HepG2 (cell line): ENCODE data around the gene CEBPB. TPM values are rescaled to one million over a fixed set of nuclear protein-coding genes. Genes with fewer than 3 reads are reported as not detected.

Experiments
- ARNTL ChIP-seq: sonication (generic); formaldehyde crosslinking; IDR thresholded peaks from 2 replicates; pipeline ENCODE4 v1.4.0; 2020; ENCODE audit warnings: mild to moderate bottlenecking, missing genetic modification reagents
- CEBPZ ChIP-seq: IDR thresholded peaks from 2 replicates; pipeline ENCODE4 v1.6.1; 2012; ENCODE audit warnings: low read length, improper control_type of control experiment
- ELF1 ChIP-seq: sonication (generic); formaldehyde crosslinking; IDR thresholded peaks from 2 replicates; pipeline ENCODE4 v1.4.0; 2020; ENCODE audit warnings: missing genetic modification reagents
- ESRRA ChIP-seq: sonication (generic); formaldehyde crosslinking; IDR thresholded peaks from 2 replicates; pipeline ENCODE4 v1.5.1; 2020; ENCODE audit warnings: mild to moderate bottlenecking, low read depth, missing genetic modification reagents
- GATAD1 ChIP-seq: IDR thresholded peaks from 2 replicates; pipeline ENCODE4 v1.6.1; 2016; ENCODE audit warnings: missing genetic modification reagents, missing compliant biosample characterization
- HNRNPLL ChIP-seq: fragments of 200-400 bp; formaldehyde crosslinking; IDR thresholded peaks from 2 replicates; pipeline ENCODE4 v1.6.1; 2017; ENCODE audit warnings: mild to moderate bottlenecking, low read depth, low read length; ENCODE audit not compliant: poor library complexity, severe bottlenecking
- MED1 ChIP-seq: sonication (generic); formaldehyde crosslinking; IDR thresholded peaks from 2 replicates; pipeline ENCODE4 v1.4.0; 2020; ENCODE audit warnings: missing genetic modification reagents
- NCOA5 ChIP-seq: sonication (generic); formaldehyde crosslinking; IDR thresholded peaks from 2 replicates; pipeline ENCODE4 v1.4.0; 2020; ENCODE audit warnings: missing genetic modification reagents
- NFYC ChIP-seq: IDR thresholded peaks from 2 replicates; pipeline ENCODE4 v1.6.1; 2016; ENCODE audit warnings: missing genetic modification reagents, missing compliant biosample characterization
- PHF21A ChIP-seq: sonication (generic); formaldehyde crosslinking; IDR thresholded peaks from 2 replicates; pipeline ENCODE4 v1.5.0; 2020; ENCODE audit warnings: mild to moderate bottlenecking, missing genetic modification reagents
- RORA ChIP-seq: sonication (generic); formaldehyde crosslinking; IDR thresholded peaks from 2 replicates; pipeline ENCODE4 v1.5.0; 2020; ENCODE audit warnings: mild to moderate bottlenecking, missing genetic modification reagents, moderate library complexity
- SAP130 ChIP-seq: IDR thresholded peaks from 2 replicates; pipeline ENCODE4 v1.6.1; 2016; ENCODE audit warnings: low read depth
- SNAPC2 ChIP-seq: sonication (generic); formaldehyde crosslinking; IDR thresholded peaks from 2 replicates; pipeline ENCODE4 v1.8.1; 2022; ENCODE audit warnings: mild to moderate bottlenecking, missing genetic modification reagents
- TCF7L2 ChIP-seq: IDR thresholded peaks from 2 replicates; pipeline ENCODE4 v1.6.1; 2011; ENCODE audit warnings: mild to moderate bottlenecking, low read depth, low read length, moderate library complexity
- ZBTB42 ChIP-seq: sonication (generic); formaldehyde crosslinking; IDR thresholded peaks from 2 replicates; pipeline ENCODE4 v1.5.0; 2020; ENCODE audit warnings: mild to moderate bottlenecking, missing genetic modification reagents
- ZKSCAN1 ChIP-seq: fragments of 150-350 bp; IDR thresholded peaks from 2 replicates; pipeline ENCODE4 v1.6.1; 2014; ENCODE audit warnings: low read length
- ZNF136 ChIP-seq: sonication (generic); formaldehyde crosslinking; IDR thresholded peaks from 2 replicates; pipeline ENCODE4 v1.8.1; 2022; ENCODE audit warnings: low read depth, mild to moderate bottlenecking, moderate library complexity, missing genetic modification reagents
- ZNF225 ChIP-seq: sonication (generic); formaldehyde crosslinking; IDR thresholded peaks from 2 replicates; pipeline ENCODE4 v1.4.0; 2020; ENCODE audit warnings: mild to moderate bottlenecking, missing genetic modification reagents
- ZNF3 ChIP-seq: IDR thresholded peaks from 2 replicates; pipeline ENCODE4 v1.7.0; 2017; ENCODE audit warnings: inconsistent platforms
- ZNF331 ChIP-seq: sonication (generic); formaldehyde crosslinking; IDR thresholded peaks from 2 replicates; pipeline ENCODE4 v1.4.0; 2020; ENCODE audit warnings: missing genetic modification reagents
- ZNF441 ChIP-seq: sonication (generic); formaldehyde crosslinking; IDR thresholded peaks from 2 replicates; pipeline ENCODE4 v1.7.0; 2021; ENCODE audit warnings: missing genetic modification reagents, borderline replicate concordance
- ZNF484 ChIP-seq: sonication (generic); formaldehyde crosslinking; IDR thresholded peaks from 2 replicates; pipeline ENCODE4 v1.5.1; 2020; ENCODE audit warnings: mild to moderate bottlenecking, low read depth, missing genetic modification reagents, borderline replicate concordance
- ZNF546 ChIP-seq: sonication (generic); formaldehyde crosslinking; conservative IDR thresholded peaks from 2 replicates; pipeline ENCODE4 v1.8.1; 2023; ENCODE audit warnings: mild to moderate bottlenecking, missing genetic modification reagents
- ZNF570 ChIP-seq: sonication (generic); formaldehyde crosslinking; IDR thresholded peaks from 2 replicates; pipeline ENCODE4 v1.4.0; 2020; ENCODE audit warnings: mild to moderate bottlenecking, missing genetic modification reagents, borderline replicate concordance
- polyA plus RNA-seq, 8 experiments: library from polyadenylated mRNA; depleted of rRNA in 3 of 8; stranded (reverse) in 7 of 8; unstranded in 1 of 8; fragments of >200 nt; fragmentation: Illumina TruSeq in 4 of 8; extraction: Trizol in 4 of 8; gene quantifications; 2 replicates each; pipeline versions ENCODE4 v1.2.1 to v1.2.3, GENCODE V29; 2011 to 2016; ENCODE audit warnings: low read depth in 4 of 8, missing spikeins in 1 of 8, mixed read lengths in 1 of 8; ENCODE audit not compliant: insufficient read depth in 1 of 8
- total RNA-seq, 5 experiments: library from RNA; depleted of rRNA; stranded (reverse); fragments of >200 nt; fragmentation: Illumina TruSeq; extraction: Trizol; gene quantifications; 2 replicates each; pipeline ENCODE4 v1.2.3, GENCODE V29; 2016; ENCODE audit warnings: low read depth in 1 of 5
- TF ChIP-seq, protein P1 (sequence below): sonication (generic); formaldehyde crosslinking; IDR thresholded peaks from 2 replicates; pipeline ENCODE4 v1.5.0; 2020; ENCODE audit warnings: missing genetic modification reagents
- TF ChIP-seq, protein P2 (sequence below): sonication (generic); formaldehyde crosslinking; IDR thresholded peaks from 2 replicates; pipeline ENCODE4 v1.4.0; 2020; ENCODE audit warnings: missing genetic modification reagents

Gene CEBPB
- total and polyA plus RNA-seq, 2 of the 13 experiments (the other 11 are each of a cell fraction or from before 2014, with no cell fraction given) = 18.5 to 28.2 TPM

DNA sequence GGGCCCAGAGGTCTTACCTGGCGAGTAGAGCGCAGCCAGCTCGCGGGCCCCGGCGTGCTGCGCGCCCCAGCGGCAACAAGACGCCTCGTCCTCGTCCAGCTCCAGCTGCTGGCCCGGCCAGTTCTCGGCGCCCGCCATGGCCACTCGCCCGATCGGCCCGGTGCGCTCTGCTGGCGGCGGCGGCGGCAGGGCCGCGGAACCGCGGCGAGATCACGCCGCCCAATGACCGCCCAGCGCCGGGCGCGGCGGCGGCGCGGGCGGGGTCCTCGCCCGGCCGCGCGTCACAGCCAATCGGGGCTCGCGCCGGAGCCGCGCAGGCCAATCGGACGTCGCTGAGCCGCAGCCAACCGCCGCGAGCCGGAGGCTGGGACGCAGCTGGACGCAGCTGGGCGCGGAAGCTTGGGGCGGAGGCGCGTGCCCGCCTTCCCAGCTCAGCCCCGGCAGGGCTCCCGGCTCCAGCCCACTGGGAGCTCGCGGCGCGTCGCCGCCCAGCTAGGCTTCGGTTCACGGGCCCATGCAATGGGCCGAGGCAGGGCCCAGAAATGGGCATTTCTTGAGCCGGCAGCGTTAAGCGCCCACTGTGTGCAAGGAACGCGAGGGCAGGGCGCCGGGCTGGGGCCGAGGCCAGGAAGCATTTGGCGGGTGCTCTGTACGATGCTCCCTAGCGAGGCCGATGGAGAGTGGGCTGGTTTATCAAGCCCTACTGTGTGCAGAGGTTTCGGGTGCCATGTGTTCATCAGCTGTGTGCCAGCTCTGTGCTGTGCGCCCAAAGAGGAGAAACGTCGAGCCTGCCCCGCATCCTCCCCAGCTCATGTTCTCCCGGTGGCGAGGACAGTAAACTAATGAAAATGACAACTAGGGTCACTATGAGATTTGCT is 36.9 kb upstream of the CEBPB start, which contains the start of gene PEDS1 (continued):
- TF ChIP-seq, protein P1, sequence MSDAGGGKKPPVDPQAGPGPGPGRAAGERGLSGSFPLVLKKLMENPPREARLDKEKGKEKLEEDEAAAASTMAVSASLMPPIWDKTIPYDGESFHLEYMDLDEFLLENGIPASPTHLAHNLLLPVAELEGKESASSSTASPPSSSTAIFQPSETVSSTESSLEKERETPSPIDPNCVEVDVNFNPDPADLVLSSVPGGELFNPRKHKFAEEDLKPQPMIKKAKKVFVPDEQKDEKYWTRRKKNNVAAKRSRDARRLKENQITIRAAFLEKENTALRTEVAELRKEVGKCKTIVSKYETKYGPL (CRISPR knock-in tag) = peak; percentile 10; the same call in 1 of the 2 replicates
- TF ChIP-seq ZNF484 (CRISPR knock-in tag) = 0 out of 2 replicates have a peak, but pooled peaks have one; percentile 28
- TF ChIP-seq RORA (CRISPR knock-in tag) = 0 out of 2 replicates have a peak, but pooled peaks have one; percentile 11
- peak; percentile 74 for TF ChIP-seq ZNF331 (CRISPR knock-in tag)
- TF ChIP-seq HNRNPLL = peak; percentile 70
- TF ChIP-seq ZNF570 (CRISPR knock-in tag) = 0 out of 2 replicates have a peak, but pooled peaks have one; percentile 89
- TF ChIP-seq MED1 = peak; percentile 69
- peak; percentile 98; the same call in 1 of the 2 replicates for TF ChIP-seq ZNF546 (CRISPR knock-in tag)
- peak; percentile 54; the same call in 1 of the 2 replicates for TF ChIP-seq ELF1 (CRISPR knock-in tag)
- TF ChIP-seq NFYC = peak; percentile 80
- peak; percentile 98 for TF ChIP-seq ZBTB42 (CRISPR knock-in tag)
- peak; percentile 92 for TF ChIP-seq SAP130 (CRISPR knock-in tag)
- TF ChIP-seq ZNF441 (CRISPR knock-in tag) = peak; percentile 84
- TF ChIP-seq, protein P2, sequence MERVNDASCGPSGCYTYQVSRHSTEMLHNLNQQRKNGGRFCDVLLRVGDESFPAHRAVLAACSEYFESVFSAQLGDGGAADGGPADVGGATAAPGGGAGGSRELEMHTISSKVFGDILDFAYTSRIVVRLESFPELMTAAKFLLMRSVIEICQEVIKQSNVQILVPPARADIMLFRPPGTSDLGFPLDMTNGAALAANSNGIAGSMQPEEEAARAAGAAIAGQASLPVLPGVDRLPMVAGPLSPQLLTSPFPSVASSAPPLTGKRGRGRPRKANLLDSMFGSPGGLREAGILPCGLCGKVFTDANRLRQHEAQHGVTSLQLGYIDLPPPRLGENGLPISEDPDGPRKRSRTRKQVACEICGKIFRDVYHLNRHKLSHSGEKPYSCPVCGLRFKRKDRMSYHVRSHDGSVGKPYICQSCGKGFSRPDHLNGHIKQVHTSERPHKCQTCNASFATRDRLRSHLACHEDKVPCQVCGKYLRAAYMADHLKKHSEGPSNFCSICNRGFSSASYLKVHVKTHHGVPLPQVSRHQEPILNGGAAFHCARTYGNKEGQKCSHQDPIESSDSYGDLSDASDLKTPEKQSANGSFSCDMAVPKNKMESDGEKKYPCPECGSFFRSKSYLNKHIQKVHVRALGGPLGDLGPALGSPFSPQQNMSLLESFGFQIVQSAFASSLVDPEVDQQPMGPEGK (CRISPR knock-in tag) = peak; percentile 27
- TF ChIP-seq ESRRA (CRISPR knock-in tag) = no peak; the same call in none of the 2 replicates
- peak; percentile 58; the same call in 1 of the 2 replicates for TF ChIP-seq GATAD1 (CRISPR knock-in tag)
- TF ChIP-seq PHF21A (CRISPR knock-in tag) = peak; percentile 90
- peak; percentile 92 for TF ChIP-seq ARNTL
- peak; percentile 97 for TF ChIP-seq ZKSCAN1
- TF ChIP-seq TCF7L2 = no peak
- no peak for TF ChIP-seq NCOA5 (CRISPR knock-in tag)
- TF ChIP-seq ZNF225 (CRISPR knock-in tag) = peak; percentile 95
- TF ChIP-seq SNAPC2 = peak; percentile 98
- no peak for TF ChIP-seq CEBPZ
- no peak for TF ChIP-seq ZNF136 (CRISPR knock-in tag)
- TF ChIP-seq ZNF3 (CRISPR knock-in tag) = peak; percentile 38; the same call in 1 of the 2 replicates
